Type B pancreatic cell (in vitro differentiated cells): ENCODE data around the gene SLC25A27. TPM values are rescaled to one million over a fixed set of nuclear protein-coding genes. Genes with fewer than 3 reads are reported as not detected.

ENCODE experiments used
- DNase-seq: peaks from one replicate; pipeline ENCODE4 v3.0.0; 2021; ENCODE audit warnings: mixed read lengths; ENCODE audit not compliant: unreplicated experiment; ENCODE audit errors: extremely low spot score
- H3K27ac Mint-ChIP-seq: 2 replicates; pipeline ENCODE4 v1.8.0; 2021; ENCODE audit warnings: mild to moderate bottlenecking, mixed read lengths
- H3K27me3 Mint-ChIP-seq: 2 replicates; pipeline ENCODE4 v1.8.0; 2021; ENCODE audit warnings: mixed read lengths
- H3K36me3 Mint-ChIP-seq: 2 replicates; pipeline ENCODE4 v1.8.0; 2021; ENCODE audit warnings: mixed read lengths
- H3K4me1 Mint-ChIP-seq: one replicate; pipeline ENCODE4 v1.8.0; 2021; ENCODE audit warnings: mixed read lengths; ENCODE audit not compliant: unreplicated experiment
- H3K4me3 Mint-ChIP-seq: 2 replicates; pipeline ENCODE4 v1.8.0; 2021; ENCODE audit warnings: mild to moderate bottlenecking, mixed read lengths
- H3K9me3 Mint-ChIP-seq: 2 replicates; pipeline ENCODE4 v1.8.0; 2021; ENCODE audit warnings: mixed read lengths
- total RNA-seq: library from RNA; stranded (reverse); gene quantifications from 2 replicates; pipeline ENCODE4 v1.2.1, GENCODE V29; 2021; ENCODE audit warnings: low replicate concordance
- TF ChIP-seq, protein P1 (sequence below): fragments of 200-600 bp; sonication (generic); conservative IDR thresholded peaks from 2 replicates; pipeline ENCODE4 v1.5.0; 2021; ENCODE audit warnings: antibody characterized with exemption, mild to moderate bottlenecking

Gene SLC25A27
- total RNA-seq, 1 donor from 2014 or later: 18.1 TPM

DNA sequence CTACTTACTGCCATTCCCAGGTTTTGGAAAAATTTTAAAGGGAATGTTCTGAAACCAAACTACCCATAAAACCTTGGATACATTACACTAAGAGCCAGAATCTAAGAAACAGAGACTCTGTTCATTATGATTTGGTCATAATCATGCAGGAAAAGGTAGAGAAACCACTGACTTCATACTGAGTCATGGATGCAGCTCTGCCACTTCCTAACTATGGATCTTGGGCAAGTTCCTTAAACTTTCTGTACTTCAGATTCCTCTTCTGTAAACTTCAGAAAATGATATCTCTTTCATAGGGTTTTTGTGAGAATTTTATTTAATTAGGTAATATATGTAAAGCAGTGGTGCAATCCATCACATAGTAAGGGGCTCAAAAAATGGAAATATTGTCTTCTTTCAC, 62.4 kb downstream of the SLC25A27 start:
- Mint-ChIP-seq H3K4me3 (no peak overlapping the region), H3K9me3 (no peaks in the 10 kb centered on the region), H3K27ac (no peak overlapping the region), H3K36me3 (no peaks in the 10 kb centered on the region), H3K4me1 (no peaks in the 10 kb centered on the region), H3K27me3 (peaks cover 6% of the 10 kb centered on the region)
- DNase-seq: no peak
- TF ChIP-seq, protein P1, sequence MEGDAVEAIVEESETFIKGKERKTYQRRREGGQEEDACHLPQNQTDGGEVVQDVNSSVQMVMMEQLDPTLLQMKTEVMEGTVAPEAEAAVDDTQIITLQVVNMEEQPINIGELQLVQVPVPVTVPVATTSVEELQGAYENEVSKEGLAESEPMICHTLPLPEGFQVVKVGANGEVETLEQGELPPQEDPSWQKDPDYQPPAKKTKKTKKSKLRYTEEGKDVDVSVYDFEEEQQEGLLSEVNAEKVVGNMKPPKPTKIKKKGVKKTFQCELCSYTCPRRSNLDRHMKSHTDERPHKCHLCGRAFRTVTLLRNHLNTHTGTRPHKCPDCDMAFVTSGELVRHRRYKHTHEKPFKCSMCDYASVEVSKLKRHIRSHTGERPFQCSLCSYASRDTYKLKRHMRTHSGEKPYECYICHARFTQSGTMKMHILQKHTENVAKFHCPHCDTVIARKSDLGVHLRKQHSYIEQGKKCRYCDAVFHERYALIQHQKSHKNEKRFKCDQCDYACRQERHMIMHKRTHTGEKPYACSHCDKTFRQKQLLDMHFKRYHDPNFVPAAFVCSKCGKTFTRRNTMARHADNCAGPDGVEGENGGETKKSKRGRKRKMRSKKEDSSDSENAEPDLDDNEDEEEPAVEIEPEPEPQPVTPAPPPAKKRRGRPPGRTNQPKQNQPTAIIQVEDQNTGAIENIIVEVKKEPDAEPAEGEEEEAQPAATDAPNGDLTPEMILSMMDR: no peak

DNA sequence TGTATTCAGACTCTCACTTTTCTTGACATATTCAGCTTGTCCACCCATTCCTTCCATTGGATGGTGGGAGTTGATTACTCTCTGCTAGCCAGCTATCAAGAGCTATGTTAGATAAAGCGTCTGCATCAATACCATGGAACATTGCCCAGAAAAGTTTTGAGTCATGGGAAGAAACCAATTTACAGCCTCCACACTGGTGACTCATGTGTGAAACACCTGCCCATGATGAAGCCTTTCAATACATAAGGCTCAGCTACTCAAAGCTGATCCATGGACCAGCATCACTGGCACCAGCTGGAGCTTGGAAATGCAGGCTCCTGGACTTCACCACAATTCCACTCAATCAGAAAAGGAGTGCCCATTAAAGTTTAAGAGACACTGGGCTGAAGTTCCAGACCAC, 66.3 kb downstream of the SLC25A27 start:
- Mint-ChIP-seq H3K9me3 (no peaks in the 10 kb centered on the region), H3K36me3 (no peaks in the 10 kb centered on the region), H3K27ac (no peak overlapping the region), H3K4me3 (no peak overlapping the region), H3K27me3 (peaks cover 12% of the 10 kb centered on the region), H3K4me1 (no peaks in the 10 kb centered on the region)
- TF ChIP-seq, protein P1: no peak
- no peak for DNase-seq

DNA sequence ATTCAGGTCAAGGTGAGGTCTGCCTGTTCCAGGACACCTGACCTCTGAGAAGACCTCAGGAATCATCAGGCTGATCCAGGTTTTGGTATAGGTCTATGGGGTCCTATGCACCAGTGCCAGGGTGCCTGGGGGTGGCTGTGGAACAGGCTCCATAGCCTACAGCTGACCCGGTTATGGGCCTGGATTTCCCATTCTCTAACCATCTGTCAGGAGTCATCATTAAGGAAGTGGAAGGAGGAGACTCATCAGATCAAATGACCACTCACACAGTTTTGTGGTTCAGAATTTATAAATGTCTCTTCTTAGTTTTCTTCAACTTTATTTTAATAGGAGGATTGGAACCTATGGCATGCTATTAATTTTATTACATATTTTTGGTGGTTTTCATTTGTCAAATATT, 67.6 kb downstream of the SLC25A27 start:
- TF ChIP-seq, protein P1: no peak
- Mint-ChIP-seq H3K27me3 (peaks cover 18% of the 10 kb centered on the region), H3K27ac (no peak overlapping the region), H3K4me3 (no peak overlapping the region), H3K9me3 (no peaks in the 10 kb centered on the region), H3K4me1 (no peaks in the 10 kb centered on the region), H3K36me3 (no peaks in the 10 kb centered on the region)
- DNase-seq: no peak

Other genes with a start within 250 kb of the SLC25A27 start
- 4.6 and 6.9 TPM in 2 replicates for gene RCAN2, start 161.5 kb upstream of the SLC25A27 start, total RNA-seq
- gene CYP39A1, start 157 bp upstream of the SLC25A27 start, total RNA-seq: 4.8 and 6.7 TPM in 2 replicates
- 0.19 and 0.38 TPM in 2 replicates for gene TDRD6, start 34.9 kb downstream of the SLC25A27 start, total RNA-seq
- gene PLA2G7, start 82.4 kb downstream of the SLC25A27 start, total RNA-seq: 0.71 and 1.2 TPM in 2 replicates
- gene ANKRD66, start 94.0 kb downstream of the SLC25A27 start, total RNA-seq: 0.34 TPM in 1 of 2 replicates, not detected in the other
- gene MEP1A, start 140.4 kb downstream of the SLC25A27 start, total RNA-seq: 3.6 and 22.4 TPM in 2 replicates